Prostate gland (tissue), 2 donors: ENCODE results near the gene SLC29A2. TPM values are rescaled to one million over a fixed set of nuclear protein-coding genes. Genes with fewer than 3 reads are reported as not detected.
A peak's percentile ranks its signal among the peaks of the same experiment; 100 is the strongest.

ENCODE experiments used
- DNase-seq: peaks from one replicate; pipeline ENCODE4 v3.0.0-alpha.2; 2019; ENCODE audit warnings: low spot score
- H3K27ac ChIP-seq, 2 donors: fragments of 200-600 bp; sonication (generic); 2 replicates each; pipeline ENCODE4 v1.5.1; 2017 to 2019
- H3K27me3 ChIP-seq: fragments of 200-600 bp; sonication (generic); replicated peaks from 2 replicates; pipeline ENCODE4 v1.5.1; 2019; ENCODE audit not compliant: insufficient read depth
- H3K36me3 ChIP-seq, 2 donors: fragments of 200-600 bp; sonication (generic); 1 replicate in 1 of 2; 2 replicates in 1 of 2; pipeline versions ENCODE4 v1.5.1 to v1.8.1; 2017 to 2019
- H3K4me1 ChIP-seq: fragments of 200-600 bp; sonication (generic); replicated peaks from 2 replicates; pipeline ENCODE4 v1.5.1; 2019
- H3K4me3 ChIP-seq, 2 donors: fragments of 200-600 bp; sonication (generic); 2 replicates each; pipeline ENCODE4 v1.5.1; 2017 to 2019
- H3K9me3 ChIP-seq: fragments of 200-600 bp; sonication (generic); 2 replicates; pipeline ENCODE4 v1.5.1; 2017
- POLR2A ChIP-seq: fragments of 450-650 bp; IDR thresholded peaks from one replicate; pipeline ENCODE4 v1.6.1; 2016; ENCODE audit warnings: antibody characterized with exemption, mild to moderate bottlenecking
- POLR2AphosphoS5 ChIP-seq: sonication (generic); formaldehyde crosslinking; IDR thresholded peaks from one replicate; pipeline ENCODE4 v1.6.1; 2017; ENCODE audit warnings: antibody characterized with exemption
- WGBS: methylation state at CpG from one replicate; pipeline ENCODE4 v1.1.5; 2018; 5-methylcytosine and 5-hydroxymethylcytosine counted together
- intact Hi-C: fragments of 100-400 bp; cut with DNase I; formaldehyde crosslinking; loops from one replicate; pipeline ENCODE4 v1.14.2; 2022
- total RNA-seq, 2 donors: library from RNA; depleted of rRNA; stranded (reverse); fragments of >200 nt; gene quantifications; one replicate each; pipeline ENCODE4 v1.1.0, GENCODE V29; 2016
- TF ChIP-seq, protein P1 (sequence below), 4 experiments: fragments of 200-600 bp in 2 of 4; fragments of 450-650 bp in 2 of 4; sonication (generic) in 2 of 4; IDR thresholded peaks; 1 replicate in 3 of 4; 2 replicates in 1 of 4; pipeline ENCODE4 v1.5.1; 2016 to 2019; ENCODE audit warnings: antibody characterized with exemption in 4 of 4, mild to moderate bottlenecking in 2 of 4, moderate library complexity in 2 of 4

SLC29A2 gene
- total RNA-seq, 2 donors from 2014 or later, result 10.1 to 12.5 TPM

DNA sequence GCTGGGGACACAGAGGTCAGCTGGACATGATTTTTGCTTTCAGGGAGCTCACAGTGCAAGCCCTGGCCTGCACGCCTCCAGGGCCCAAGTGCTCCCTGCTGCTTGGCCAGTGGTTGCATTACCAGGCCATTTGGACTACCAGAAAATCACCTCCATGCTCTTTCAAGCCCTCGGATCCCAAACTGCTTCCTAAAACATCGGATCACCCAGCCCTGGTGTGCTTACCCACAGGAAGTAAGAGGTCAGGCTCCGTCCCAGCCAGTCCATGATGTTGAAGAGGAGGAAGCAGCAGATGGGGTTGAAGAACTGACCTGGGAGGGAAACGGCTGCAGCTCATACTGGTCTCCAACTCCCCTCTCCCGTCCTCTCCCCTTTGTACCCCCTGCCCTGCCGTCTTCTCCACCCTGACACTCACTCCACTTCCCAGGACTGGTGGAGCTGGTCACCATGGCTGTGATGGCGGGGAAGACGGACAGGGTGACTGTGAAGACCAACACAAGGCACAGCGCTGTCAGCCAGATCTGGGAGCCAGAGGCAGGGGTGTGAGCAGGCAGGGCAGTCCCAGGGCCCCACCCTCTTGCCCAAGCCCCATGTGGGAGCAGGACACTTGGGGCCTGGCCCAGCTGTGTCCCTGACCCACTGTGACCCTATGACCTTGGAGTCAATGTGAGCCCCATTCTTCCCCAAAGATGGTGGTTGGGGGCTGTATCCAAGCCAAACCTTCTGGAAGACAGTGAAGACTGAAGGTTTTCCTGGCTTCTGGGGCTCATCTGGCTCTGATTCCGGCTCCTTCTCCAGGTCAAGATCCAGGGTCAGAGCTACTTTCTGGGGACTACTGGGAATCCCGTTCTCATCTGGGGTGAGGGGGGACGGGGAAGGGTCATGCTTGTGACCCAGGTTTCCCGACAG, 5.6 kb downstream of the SLC29A2 start:
- H3K36me3 ChIP-seq, result no peaks in the 10 kb centered on the region
- no peak for DNase-seq
- no peaks in the 10 kb centered on the region for H3K9me3 ChIP-seq
- no peaks in the 10 kb centered on the region for H3K4me1 ChIP-seq
- intact Hi-C loops, result no loop called here
- 80% methylated on average over 14 of the region's 14 CpGs for WGBS
- no peaks in the 10 kb centered on the region for H3K27me3 ChIP-seq
- TF ChIP-seq, protein P1, sequence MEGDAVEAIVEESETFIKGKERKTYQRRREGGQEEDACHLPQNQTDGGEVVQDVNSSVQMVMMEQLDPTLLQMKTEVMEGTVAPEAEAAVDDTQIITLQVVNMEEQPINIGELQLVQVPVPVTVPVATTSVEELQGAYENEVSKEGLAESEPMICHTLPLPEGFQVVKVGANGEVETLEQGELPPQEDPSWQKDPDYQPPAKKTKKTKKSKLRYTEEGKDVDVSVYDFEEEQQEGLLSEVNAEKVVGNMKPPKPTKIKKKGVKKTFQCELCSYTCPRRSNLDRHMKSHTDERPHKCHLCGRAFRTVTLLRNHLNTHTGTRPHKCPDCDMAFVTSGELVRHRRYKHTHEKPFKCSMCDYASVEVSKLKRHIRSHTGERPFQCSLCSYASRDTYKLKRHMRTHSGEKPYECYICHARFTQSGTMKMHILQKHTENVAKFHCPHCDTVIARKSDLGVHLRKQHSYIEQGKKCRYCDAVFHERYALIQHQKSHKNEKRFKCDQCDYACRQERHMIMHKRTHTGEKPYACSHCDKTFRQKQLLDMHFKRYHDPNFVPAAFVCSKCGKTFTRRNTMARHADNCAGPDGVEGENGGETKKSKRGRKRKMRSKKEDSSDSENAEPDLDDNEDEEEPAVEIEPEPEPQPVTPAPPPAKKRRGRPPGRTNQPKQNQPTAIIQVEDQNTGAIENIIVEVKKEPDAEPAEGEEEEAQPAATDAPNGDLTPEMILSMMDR (IDR thresholded peaks at IDR 0.05), result no peak
- TF ChIP-seq POLR2A, result no peak
- no peak for TF ChIP-seq POLR2AphosphoS5
- no peak overlapping the region for H3K4me3 ChIP-seq
- H3K27ac ChIP-seq, result no peak overlapping the region

DNA sequence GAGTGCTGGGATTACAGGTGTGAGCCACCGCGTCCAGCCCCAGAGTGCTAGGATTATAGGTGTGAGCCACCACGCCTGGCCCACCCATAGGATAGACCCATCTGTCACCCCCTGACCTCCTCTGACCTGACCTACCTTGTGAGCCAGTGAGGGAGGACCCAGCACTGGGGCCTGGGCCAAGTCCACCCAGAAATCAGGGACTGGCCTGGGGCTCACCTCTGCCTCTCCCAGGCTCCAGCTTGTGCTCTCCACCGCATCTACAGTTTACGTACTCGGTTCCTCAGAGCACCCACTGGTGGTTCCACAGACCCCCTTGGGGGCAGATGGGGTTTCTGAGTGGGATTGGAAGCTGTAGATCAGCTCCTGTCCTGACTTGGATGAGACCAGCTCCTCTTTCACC, 6.4 kb downstream of the SLC29A2 start:
- Histone ChIP-seq H3K4me1 (no peaks in the 10 kb centered on the region), H3K4me3 (no peak overlapping the region), H3K27me3 (no peaks in the 10 kb centered on the region), H3K9me3 (no peaks in the 10 kb centered on the region), H3K27ac (no peak overlapping the region), H3K36me3 (no peaks in the 10 kb centered on the region)
- no peak for DNase-seq
- intact Hi-C loops, result no loop called here
- WGBS, result 98% methylated on average over 6 of the region's 6 CpGs
- TF ChIP-seq, protein P1 (IDR thresholded peaks at IDR 0.05), result no peak
- TF ChIP-seq POLR2AphosphoS5 (no peak), POLR2A (no peak)

DNA sequence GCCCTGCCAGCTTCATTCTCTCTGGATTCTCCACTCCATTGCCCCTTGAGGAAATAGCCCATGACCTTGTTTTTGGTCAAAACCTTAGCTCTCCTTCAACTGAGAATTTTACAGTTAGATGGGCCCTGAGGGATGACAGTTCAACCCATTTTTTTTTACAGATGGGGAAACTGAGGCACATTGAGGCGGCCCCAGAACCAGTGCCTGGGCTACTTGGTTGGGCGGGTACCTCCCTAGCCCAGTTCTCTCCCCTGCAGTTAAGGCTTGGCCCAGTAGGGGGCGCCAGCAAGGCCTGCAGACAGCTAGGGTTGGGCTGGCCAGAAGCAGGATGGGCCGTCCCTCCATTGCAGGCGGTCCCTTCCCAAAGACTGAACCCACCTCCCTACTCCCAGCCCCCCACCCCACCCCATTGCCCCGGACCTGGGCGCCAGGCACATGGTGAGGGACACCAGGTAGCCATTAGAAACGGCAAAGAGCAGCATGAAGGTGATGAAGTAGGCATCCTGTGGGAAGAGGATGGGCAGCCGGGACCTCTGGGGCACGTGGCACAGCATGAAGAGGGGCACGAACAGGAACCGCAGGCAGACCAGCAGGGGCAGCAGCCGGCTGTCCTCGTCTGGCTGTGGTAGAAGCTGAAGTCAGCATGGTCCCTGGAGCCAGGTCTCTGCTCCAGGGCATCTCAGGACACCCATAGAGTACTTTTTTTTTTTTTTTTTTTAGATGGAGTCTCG, 7.6 kb downstream of the SLC29A2 start:
- no peak for TF ChIP-seq POLR2A
- TF ChIP-seq, protein P1 (IDR thresholded peaks at IDR 0.05), result peak in 3 of 4 experiments; percentile 13 to 37 (median 26)
- intact Hi-C loops, result no loop called here
- H3K4me1 ChIP-seq, result no peaks in the 10 kb centered on the region
- no peak overlapping the region for H3K27ac ChIP-seq
- H3K4me3 ChIP-seq, result no peak overlapping the region
- H3K36me3 ChIP-seq, result no peaks in the 10 kb centered on the region
- H3K27me3 ChIP-seq, result no peaks in the 10 kb centered on the region
- no peaks in the 10 kb centered on the region for H3K9me3 ChIP-seq
- no peak for DNase-seq
- 76% methylated on average over 15 of the region's 15 CpGs for WGBS

DNA sequence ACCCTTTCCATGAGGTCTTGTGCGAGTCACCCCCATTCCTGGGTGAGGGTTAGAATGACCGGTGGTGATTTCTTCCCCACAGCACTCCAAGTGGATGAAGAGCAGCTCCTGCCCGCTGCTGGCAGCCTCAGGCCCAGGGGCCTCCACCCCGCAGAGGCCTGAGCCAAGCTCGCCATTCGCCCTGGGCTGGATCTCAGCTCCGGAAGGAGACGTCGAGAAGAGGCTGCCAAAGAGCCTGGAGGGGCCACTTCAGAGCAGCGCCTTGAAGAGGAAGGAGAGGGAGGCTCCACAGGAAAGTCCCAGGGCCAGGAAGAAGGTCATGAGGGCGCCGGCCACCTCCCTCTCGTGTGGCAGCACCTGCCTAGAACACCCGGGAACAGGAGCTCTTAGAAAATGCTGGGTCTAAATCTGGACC, 8.4 kb downstream of the SLC29A2 start:
- Histone ChIP-seq H3K27ac (no peak overlapping the region), H3K27me3 (no peaks in the 10 kb centered on the region), H3K36me3 (no peaks in the 10 kb centered on the region), H3K4me1 (no peaks in the 10 kb centered on the region), H3K4me3 (no peak overlapping the region), H3K9me3 (no peaks in the 10 kb centered on the region)
- TF ChIP-seq, protein P1 (IDR thresholded peaks at IDR 0.05), result no peak
- no peak for TF ChIP-seq POLR2AphosphoS5
- DNase-seq, result no peak
- intact Hi-C loops, result no loop called here
- 85% methylated on average over 14 of the region's 14 CpGs for WGBS
